Pons (tissue), 1 donor: Measurements from ENCODE around the gene GNA12.

Experiments
- DNase-seq: peaks from one replicate; pipeline ENCODE4 v3.0.0-alpha.2; 2016; ENCODE audit warnings: low spot score

GNA12 gene

DNA sequence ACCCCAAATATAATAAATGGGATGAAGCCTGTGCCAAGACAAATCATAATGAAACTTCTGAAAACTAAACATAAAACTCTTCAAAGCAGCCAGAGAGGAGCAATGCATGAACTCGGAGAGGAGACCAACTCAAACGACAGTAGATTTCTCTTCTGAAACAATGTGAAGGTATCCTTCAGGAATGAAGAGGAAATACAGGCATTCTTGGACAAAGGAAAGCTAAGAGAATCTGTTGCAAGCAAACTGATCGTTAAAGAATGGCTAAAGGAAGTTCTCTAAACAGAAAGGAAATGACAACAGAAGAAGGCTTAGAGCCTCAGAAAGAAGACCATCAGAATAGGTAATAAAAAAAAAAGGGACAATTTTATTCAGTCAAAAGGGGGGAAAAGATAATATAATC, 6.6 kb downstream of the GNA12 start:
- DNase-seq, result no peak

DNA sequence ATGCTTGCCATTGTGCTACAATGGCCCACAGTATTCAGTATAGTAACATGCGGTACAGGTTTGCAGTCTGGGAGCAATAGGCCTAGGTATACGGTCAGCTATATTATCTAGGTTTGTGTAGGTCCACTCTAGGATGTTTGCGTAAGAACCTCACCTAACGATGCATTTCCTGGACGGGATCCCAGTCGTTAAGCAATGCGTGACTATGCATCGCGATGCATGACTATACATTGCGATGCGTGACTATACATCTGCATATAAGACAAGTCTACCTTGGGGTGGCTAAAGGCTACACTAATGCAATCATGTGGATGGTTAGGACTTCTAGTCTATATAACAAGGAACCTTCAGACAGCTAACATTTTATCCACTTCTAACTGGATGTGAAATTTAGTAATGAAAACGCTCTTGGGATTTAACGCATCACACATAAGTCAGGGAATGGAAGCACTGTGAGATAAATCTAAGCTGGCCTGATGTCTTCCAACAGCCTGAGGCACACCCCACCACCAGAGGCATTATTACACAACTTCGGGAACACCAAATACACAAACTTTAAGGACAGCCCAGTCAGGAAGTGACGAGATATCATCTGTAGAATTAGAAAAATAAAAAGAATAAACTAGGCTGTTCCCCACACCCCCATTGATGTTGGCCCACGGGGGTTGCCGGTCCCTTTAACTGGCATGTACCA, 9.2 kb downstream of the GNA12 start:
- DNase-seq, result no peak

DNA sequence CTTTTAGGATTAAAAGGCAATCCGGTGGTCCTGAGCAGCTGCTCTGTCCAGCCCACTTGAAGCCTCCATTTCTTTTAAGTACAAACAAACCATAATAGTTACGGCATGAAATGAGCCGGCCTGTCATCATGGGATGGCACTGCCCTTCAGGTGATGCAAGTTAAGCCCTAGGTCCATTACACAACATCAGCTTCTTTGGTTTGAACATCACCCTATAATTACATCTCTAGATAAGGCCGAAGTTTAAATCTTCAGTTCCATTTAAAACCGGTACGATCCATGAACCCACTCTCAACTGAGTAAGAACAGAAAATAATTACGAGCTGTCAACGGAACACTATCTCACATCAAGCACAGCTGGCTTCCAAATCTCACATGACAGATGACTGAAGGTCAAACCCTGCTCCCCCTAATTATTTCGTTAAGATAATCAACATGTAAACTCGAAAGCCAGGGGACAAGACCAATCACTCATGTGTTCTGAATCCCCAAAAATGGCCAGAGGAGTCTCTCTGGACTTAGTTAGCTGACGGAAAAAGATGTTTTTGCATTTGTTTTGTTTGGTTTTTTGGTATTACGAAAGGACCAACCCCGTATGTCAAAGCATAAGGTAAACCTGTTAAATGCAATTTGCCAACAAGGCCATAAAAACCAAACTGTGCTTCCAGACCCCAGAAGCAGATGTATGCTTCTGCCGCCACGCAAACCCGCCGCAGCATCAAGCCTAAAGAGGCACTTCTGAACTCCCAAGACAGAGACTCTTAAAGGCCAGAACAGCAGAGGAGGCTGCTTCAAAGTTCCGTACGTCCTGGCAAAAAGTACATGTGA, 10.8 kb downstream of the GNA12 start:
- DNase-seq, result no peak

DNA sequence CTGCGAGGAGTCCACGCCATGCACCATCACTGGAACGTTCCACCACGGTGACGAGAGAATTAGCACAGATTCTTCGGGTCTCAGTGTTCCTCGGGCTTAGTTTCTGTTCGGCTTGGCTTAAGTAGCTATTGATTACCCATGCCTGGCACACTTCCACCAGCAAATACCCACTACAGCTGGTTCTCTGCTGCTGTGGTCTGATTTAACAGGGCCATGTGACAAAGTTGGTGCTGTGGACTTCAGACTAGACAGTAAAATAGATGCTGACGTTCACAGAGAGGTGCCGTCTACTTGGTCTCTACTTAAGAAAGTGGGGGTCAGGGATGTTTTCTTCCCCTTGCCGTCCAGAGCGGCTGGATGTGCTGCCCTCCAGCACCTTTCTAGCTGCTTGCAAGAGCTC, 11.6 kb downstream of the GNA12 start:
- DNase-seq, result no peak

DNA sequence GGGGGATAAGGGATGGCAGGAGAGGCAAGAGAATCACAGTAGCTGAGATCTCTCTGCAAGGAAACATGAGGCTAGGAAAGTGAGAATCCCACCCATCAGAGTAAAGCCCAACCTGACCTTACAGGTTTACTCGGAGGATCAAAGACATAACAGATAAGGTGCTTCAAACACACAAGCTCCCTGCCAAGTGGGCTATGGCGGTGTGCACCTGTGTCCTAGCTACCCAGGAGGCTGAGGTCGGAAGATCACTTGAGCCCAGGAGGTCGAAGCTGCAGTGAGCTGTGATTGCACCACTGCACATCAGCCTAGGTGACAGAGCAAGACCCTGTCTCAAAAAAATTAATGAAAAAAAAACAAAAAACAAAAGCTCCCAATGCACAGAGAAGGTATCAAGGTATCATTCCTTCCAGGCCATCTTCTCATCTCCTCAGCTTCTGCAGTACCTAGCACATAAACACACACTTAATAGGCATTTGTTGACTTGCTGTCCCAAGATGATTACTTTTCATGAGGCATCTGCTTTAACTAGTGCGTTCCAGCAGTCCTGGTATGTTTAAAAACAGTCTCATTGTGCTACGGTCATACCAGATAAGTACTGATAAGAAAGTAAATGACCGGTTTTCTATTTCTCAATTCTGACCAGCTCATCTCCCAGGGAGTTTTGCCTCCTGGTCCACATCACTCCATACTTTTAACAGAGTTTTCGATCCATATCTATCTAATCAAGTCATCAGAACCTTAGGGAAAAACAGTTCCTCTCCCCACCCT, 13.3 kb downstream of the GNA12 start:
- no peak for DNase-seq

DNA sequence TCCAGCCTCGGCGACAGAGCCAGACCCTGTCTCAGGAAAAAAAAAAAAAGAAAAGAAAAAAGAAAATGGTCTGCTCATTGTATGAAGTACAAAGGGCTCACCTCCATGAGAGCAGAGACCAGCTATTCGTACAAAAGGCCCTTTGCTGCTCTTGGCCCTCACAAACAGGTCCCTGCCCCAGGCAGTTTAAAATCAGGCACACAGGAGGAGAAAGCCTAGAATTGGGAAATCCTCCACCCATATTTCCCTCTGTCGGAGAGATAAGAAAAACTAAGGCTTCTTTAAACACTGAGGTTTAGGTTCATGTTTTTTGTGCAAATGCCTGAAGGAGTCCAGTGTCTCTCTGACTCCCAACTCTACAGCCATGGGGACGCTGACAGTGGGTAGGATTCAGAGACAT, 15.1 kb downstream of the GNA12 start:
- no peak for DNase-seq

DNA sequence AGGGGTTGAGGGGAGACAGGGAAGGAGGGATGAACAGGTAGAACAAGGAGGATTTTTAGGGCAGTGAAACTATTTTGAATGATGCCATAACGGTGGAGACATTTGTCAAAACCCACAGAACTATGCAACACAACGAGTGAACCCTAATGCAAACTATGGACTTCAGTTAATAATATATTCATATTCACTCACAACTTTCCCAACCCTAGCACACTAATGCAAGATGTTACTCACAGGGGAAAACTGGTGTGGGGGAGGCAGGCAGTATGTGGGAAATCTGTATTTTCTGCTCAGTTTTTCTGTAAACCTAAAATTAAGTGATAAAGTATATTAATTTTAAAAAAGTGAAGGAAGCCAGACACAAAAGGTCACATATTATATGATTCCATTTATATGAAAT, 17.3 kb downstream of the GNA12 start:
- DNase-seq, result no peak

DNA sequence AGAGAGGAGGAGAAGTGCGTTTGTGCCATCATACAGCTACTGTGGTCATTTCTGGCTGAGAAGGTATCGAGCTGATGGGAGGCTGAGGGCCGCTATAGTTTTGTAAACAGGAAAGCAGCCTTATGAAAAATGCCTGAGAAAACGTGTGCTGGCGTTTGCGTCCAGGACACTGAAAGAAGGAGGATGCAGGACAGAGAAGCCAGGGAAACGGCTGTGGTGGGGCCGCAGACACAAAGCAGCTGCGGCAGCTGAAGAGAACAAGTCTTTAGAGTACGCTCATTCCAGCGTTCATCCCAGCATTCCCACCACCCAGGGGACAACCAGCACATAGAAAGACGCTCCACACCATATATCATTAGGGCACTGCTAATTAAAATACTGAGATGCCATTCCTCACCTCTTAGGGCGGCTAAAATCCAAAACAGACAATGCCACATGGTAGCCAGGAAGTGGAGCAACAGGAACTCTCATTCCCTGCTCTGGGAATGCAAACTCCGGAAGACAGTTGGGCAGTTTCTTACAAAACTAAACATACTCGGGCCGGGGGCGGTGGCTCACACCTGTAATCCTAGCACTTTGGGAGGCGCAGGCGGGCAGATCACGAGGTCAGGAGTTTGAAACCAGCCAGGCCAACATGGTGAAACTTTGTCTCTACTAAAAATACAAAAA, 18.4 kb downstream of the GNA12 start:
- no peak for DNase-seq

DNA sequence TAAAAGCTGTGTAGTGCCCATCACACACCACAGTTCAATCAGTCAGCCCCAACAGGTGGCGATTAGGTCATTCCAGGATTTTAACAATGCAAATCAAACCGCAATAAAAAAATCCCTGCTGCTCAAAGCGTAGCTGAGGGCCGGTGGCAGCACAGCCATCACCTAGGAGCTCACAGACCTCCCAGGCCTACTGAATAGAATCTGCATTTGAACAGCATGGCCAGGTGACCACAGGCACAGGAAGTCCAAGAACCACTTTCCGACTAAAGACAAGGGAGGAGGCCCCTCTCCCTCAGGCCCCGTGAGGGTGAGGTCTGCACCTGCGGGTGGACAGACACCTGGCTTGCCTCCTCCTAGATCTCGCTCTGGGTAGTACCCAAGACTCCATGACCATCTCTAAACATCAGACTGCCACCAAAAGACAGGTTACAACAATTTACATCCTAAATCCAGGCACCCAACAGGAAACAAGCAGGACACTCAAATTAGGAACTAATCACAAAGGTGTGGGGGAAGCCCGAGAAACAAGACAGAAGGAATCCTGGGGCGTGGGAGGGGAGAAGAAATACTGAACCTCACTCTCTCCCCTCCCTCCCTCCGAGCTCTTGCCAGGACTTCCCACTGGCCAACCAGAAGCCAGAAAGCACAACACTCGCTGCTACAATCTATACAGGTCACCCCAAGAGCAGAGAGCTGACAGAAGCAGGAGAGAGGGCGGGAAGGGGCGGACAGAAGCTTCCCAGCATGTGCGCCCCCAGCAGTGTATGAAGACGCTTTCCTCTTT, 19.2 kb downstream of the GNA12 start:
- DNase-seq, result no peak

DNA sequence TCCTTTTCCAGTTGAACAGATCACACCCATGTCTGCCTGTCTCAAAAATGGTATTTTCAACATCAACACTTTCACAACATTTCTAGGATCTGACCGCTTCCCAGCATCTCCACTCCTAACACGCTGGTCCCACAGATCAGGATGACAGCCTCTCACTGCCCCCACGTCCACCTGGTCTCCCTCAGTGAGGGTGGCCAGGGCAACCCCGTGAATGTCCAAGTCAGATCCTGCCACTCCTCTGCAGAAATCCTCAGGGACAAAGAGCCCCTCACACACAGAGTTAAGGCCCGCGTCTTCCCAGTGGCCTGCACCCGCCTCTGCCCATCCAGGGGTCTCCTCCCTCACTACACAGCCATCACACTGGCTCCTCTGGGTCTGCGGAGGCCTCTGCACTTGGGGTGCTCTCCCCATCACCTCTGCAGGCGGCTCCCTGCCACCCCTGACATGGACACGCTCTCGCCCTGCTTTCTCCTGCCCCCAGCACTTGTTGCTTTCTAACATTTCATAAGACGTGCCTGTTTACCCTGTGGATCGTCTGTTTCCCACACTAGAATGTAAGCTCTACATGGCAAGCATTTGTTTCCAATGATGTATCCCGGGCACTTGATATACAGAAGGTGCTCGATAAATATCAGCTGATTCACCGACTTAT, 20.0 kb downstream of the GNA12 start:
- DNase-seq, result no peak

DNA sequence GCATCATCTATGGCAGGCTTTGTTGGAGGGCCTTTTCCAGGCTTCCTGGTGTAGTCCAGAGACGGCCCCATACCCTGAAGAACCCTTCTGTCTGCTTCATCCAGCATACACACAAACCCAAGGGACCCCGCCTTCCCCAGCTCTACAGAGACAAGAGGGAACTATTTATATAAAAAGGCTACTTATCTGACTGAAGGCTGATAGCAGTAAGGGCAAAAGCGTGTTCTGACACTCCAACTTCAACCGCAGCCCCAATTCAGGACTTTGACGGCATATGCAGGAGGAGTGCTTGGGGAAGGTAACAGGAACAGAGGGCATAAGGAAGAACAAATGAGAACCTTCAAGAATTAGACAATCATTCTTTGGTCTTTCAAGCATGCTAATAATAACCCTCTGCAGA, 21.0 kb downstream of the GNA12 start:
- DNase-seq, result no peak

DNA sequence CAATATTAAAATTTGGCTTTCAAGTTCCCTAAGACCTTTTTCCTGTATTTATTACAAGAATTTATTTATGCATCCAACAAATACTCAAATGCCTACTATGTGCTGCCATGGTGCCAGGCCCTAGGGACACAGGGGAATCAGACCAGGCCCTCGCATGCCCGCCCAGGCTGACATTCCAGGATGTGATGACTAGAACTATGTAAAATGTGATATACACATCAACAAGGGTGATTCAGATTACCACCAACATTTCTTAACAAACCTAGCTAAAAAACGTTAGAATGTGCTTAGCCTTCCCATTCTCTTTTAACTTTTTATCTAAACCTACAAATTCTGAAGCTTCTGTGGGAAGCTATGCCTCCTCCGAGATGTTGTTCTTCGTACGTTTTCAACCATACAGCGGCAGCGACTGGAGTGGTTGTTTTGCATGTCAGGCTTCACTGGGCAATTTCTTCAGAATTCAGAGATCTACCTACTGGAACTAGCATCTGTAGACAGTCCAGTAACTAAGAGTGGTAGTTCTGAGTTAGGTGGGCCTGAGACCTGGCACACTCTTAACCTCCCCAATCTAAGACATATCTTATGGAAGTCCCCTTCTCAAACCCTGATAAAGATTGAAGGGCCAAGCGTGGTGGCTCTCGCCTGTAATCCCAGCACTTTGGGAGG, 22.1 kb downstream of the GNA12 start:
- DNase-seq, result no peak

DNA sequence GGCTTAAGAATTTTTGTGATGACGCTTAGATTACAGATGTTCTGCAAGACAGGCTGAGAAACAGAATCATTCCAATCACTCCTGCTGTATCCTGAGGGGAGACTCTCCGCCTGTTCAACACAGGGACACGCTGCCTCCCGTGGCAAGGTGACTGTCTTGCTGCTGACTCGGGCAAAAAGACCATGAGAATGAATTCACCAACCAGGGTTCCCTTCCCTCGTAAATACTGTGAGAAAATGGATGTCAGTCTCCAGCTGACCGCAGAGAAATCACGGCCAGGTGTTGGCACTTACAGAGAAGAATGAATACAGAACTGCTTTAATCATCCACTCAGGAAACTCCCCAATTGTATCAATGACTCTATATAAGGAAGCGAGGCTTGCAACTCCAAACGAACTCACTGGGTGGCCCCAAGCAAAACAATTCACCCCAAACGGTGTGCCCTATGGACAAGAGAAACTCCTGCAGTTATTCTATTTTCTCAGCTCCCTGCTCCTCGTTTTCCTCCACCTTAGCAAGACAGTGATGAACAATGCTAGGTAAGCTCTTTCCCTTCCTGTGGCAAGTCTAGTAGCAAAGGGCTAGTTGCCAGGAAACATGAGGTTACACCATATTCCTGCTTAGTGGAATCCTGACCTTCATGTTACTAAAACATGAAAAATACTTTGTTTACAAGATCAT, 22.8 kb downstream of the GNA12 start:
- no peak for DNase-seq

DNA sequence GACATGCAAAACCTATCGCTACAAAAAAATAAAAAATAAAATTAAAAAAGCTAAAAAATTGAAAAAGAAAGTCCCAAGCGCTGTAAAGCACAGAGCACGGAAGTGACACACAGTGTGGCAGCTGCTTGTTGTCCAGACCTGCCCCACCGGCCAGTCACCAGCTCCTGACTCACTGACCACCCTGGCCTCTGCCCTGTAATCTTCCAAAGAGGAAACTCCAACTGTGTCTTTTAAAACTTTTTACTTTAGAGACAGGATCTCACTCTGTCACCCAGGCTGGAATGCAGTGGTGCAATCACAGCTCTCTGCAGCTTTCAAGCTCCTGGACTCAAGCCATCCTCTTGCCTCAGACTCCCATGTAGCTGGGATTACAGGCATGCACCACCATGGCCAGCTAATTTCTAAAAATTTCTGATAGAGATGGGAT, 23.6 kb downstream of the GNA12 start:
- DNase-seq, result no peak

DNA sequence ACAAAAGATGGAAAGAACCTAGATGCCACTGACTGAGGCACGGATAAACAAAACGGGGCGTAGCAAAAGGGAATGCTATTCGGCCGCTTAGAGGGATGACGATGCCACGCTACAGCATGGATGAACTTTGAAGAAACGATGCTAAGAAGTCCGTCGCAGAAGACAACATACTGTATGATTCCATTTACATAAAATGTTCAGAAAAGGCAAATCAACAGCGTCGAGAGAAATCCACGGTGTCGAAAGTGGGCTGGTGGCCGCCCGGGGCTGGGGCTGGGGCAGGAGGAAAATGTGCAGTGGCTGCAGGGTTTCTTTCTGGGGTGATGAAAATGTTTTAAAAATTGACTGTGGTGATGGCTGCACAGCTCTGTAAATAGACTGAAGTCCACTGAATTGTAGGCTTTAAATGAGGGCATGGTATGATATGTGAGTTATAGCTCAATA, 24.1 kb downstream of the GNA12 start:
- DNase-seq, result no peak

GRCh38 chr7:2819161-2819953, 24.8 kb downstream of the GNA12 start:
- DNase-seq, result no peak

DNA sequence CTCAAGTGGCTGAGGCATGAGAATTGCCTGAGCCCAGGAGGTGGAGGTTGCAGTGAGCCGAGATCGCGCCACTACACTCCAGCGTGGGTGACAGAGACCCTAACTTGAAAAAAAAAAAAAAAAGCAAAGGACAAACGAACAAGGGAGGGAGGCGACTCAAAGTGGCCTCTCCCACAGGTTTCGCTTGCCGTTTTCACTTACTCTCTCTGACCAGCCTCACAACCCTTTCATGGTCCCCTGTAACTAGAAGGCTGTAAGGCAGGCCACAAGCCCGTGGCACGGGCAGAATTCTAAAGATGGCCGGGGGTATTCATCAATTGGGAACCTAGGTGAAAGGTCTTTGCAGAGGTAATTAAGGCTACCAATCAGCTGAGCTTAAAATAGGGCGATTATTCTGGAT, 25.5 kb downstream of the GNA12 start:
- DNase-seq, result no peak

GRCh38 chr7:2818121-2818520, 26.0 kb downstream of the GNA12 start:
- DNase-seq, result no peak

- no peak for DNase-seq
Measured at GRCh38 chr7:2817456-2817855, 26.7 kb downstream of the GNA12 start.
